HEK293T (cell line): ENCODE data around the gene KRTAP9-8.
"Not testable (repeated sequence)": the region's sequence is repeated elsewhere in the genome, so short reads cannot be mapped to it uniquely, and the experiment has no call there.

Source experiments
- CTCF ChIA-PET: fragments of 350-600 bp; formaldehyde crosslinking; extraction: SDS; loops from one replicate; lab custom pipeline; 2021; ENCODE audit warnings: antibody characterized with exemption, inconsistent platforms; lab: Yijun Ruan, JAX
- POLR2A ChIA-PET: fragments of 350-600 bp; formaldehyde crosslinking; extraction: SDS; loops from one replicate; lab custom pipeline; 2020; ENCODE audit warnings: antibody characterized with exemption, inconsistent platforms; lab: Yijun Ruan, JAX
- DNase-seq: peaks from one replicate; pipeline ENCODE4 v3.0.0; 2012; ENCODE audit warnings: mixed read lengths; ENCODE audit errors: extremely low spot score
- ARNT ChIP-seq: fragments of 450-650 bp; IDR thresholded peaks from 2 replicates; pipeline ENCODE4 v1.6.1; 2017; ENCODE audit warnings: mild to moderate bottlenecking
- BHLHE40 ChIP-seq: fragments of 450-650 bp; IDR thresholded peaks from 2 replicates; pipeline ENCODE4 v1.6.1; 2016; ENCODE audit warnings: mild to moderate bottlenecking, moderate library complexity, borderline replicate concordance
- CTBP1 ChIP-seq: fragments of 450-650 bp; IDR thresholded peaks from 2 replicates; pipeline ENCODE4 v1.6.1; 2016; ENCODE audit warnings: borderline replicate concordance
- ELF4 ChIP-seq: fragments of 450-650 bp; IDR thresholded peaks from 2 replicates; pipeline ENCODE4 v1.6.1; 2017; ENCODE audit warnings: antibody characterized with exemption
- FOXA1 ChIP-seq: fragments of 450-650 bp; IDR thresholded peaks from 2 replicates; pipeline ENCODE4 v1.6.1; 2016; ENCODE audit warnings: mild to moderate bottlenecking
- FOXK2 ChIP-seq: fragments of 450-650 bp; IDR thresholded peaks from 2 replicates; pipeline ENCODE4 v1.6.1; 2016; ENCODE audit warnings: mild to moderate bottlenecking
- FOXM1 ChIP-seq: fragments of 450-650 bp; IDR thresholded peaks from 2 replicates; pipeline ENCODE4 v1.6.1; 2017; ENCODE audit warnings: mild to moderate bottlenecking, borderline replicate concordance
- HDGF ChIP-seq: fragments of 450-650 bp; IDR thresholded peaks from 2 replicates; pipeline ENCODE4 v1.6.1; 2017; ENCODE audit warnings: antibody characterized with exemption, borderline replicate concordance
- L3MBTL2 ChIP-seq: fragments of 450-650 bp; conservative IDR thresholded peaks from 2 replicates; pipeline ENCODE4 v1.6.1; 2016; ENCODE audit warnings: mild to moderate bottlenecking
- LEF1 ChIP-seq: fragments of 450-650 bp; IDR thresholded peaks from 2 replicates; pipeline ENCODE4 v1.6.1; 2017; ENCODE audit warnings: mild to moderate bottlenecking, borderline replicate concordance
- NFRKB ChIP-seq: fragments of 450-650 bp; IDR thresholded peaks from 2 replicates; pipeline ENCODE4 v1.6.1; 2016; ENCODE audit warnings: mild to moderate bottlenecking, moderate library complexity
- PKNOX1 ChIP-seq: fragments of 450-650 bp; IDR thresholded peaks from 2 replicates; pipeline ENCODE4 v1.6.1; 2016
- SP1 ChIP-seq: fragments of 450-650 bp; IDR thresholded peaks from 2 replicates; pipeline ENCODE4 v1.6.1; 2017
- SUZ12 ChIP-seq: fragments of 450-650 bp; IDR thresholded peaks from 2 replicates; pipeline ENCODE4 v1.6.1; 2016; ENCODE audit warnings: mild to moderate bottlenecking
- TARDBP ChIP-seq: fragments of 450-650 bp; IDR thresholded peaks from 2 replicates; pipeline ENCODE4 v1.6.1; 2016
- ZNF384 ChIP-seq: fragments of 450-650 bp; IDR thresholded peaks from 2 replicates; pipeline ENCODE4 v1.6.1; 2016

KRTAP9-8 gene

DNA sequence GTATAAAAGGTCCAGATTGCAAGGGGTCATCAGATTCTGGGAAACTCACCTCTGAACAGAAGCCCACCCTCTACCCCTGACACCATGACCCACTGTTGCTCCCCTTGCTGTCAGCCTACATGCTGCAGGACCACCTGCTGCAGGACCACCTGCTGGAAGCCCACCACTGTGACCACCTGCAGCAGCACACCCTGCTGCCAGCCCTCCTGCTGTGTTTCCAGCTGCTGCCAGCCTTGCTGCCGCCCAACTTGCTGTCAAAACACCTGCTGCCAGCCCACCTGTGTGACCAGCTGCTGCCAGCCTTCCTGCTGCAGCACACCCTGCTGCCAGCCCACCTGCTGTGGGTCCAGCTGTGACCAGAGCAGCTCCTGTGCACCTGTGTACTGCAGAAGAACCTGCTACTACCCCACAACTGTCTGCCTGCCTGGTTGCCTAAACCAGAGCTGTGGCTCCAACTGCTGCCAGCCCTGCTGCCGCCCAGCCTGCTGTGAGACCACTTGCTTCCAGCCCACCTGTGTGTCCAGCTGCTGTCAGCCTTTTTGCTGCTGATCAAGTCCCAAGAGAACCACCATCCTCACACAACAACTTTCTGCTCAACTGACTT lies 11.9 kb downstream of the KRTAP9-8 start, which contains the start of gene KRTAP9-4:
Gene KRTAP9-4 (plus strand): TSS at position 51 of the 604 bp plus-strand sequence. CDS start 34 bp downstream, at position 85.
- CTCF ChIA-PET, DNase-seq, POLR2A ChIA-PET: not testable (repeated sequence)

GRCh38 chr17:41251261-41251660 lies 13.5 kb downstream of the KRTAP9-8 start:
- no peak for DNase-seq
- CTCF ChIA-PET: no interaction called here
- no peak for TF ChIP-seq TARDBP
- no peak for TF ChIP-seq LEF1
- TF ChIP-seq BHLHE40: no peak
- no peak for TF ChIP-seq NFRKB
- POLR2A ChIA-PET: no interaction called here

GRCh38 chr17:41254861-41255260 lies 17.1 kb downstream of the KRTAP9-8 start:
- POLR2A ChIA-PET: no interaction called here
- CTCF ChIA-PET: no interaction called here
- DNase-seq: no peak
- TF ChIP-seq SP1: no peak
- no peak for TF ChIP-seq FOXM1
- TF ChIP-seq L3MBTL2: no peak
- TF ChIP-seq ZNF384: no peak
- TF ChIP-seq CTBP1: no peak
- TF ChIP-seq ARNT: no peak
- no peak for TF ChIP-seq NFRKB
- no peak for TF ChIP-seq FOXK2
- no peak for TF ChIP-seq SUZ12
- no peak for TF ChIP-seq BHLHE40
- no peak for TF ChIP-seq FOXA1
- no peak for TF ChIP-seq PKNOX1
- no peak for TF ChIP-seq HDGF
- TF ChIP-seq LEF1: no peak
- TF ChIP-seq TARDBP: no peak
- no peak for TF ChIP-seq ELF4

DNA sequence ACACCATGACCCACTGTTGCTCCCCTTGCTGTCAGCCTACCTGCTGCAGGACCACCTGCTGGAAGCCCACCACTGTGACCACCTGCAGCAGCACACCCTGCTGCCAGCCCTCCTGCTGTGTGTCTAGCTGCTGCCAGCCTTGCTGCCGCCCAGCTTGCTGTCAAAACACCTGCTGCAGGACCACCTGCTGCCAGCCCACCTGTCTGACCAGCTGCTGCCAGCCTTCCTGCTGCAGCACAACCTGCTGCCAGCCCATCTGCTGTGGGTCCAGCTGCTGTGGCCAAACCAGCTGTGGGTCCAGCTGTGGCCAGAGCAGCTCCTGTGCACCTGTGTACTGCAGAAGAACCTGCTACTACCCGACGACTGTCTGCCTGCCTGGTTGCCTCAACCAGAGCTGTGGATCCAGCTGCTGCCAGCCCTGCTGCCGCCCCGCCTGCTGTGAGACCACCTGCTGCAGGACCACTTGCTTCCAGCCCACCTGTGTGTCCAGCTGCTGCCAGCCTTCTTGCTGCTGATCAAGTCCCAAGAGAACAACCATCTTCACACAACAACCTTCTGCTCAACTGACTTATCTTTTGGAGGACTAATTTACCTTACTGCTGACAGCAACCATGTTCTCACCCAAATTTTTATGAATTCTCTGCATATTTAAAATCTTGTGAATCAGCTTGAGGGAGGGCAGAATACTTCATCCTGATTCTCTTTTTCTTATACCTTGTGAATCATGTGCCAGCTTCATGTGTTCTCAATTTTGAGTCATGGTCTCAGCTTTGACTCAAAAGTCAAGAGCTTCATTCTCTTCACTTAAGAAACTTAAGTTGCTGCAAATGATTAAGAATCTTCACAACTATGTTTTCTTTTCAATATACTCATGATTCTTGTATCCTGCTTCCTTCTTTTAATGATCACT lies 17.8 kb downstream of the KRTAP9-8 start, which contains the start of gene KRTAP9-9:
Gene KRTAP9-9 (plus strand): TSS at position 4 of the 910 bp plus-strand sequence.
- POLR2A ChIA-PET: not testable (repeated sequence)

GRCh38 chr17:41256291-41256685 lies 18.5 kb downstream of the KRTAP9-8 start:
- no peak for DNase-seq
- ChIA-PET POLR2A (no interaction called here), CTCF (no interaction called here)
- TF ChIP-seq PKNOX1 (no peak), HDGF (no peak), FOXA1 (no peak)

More for the DNA sequence above, 17.8 kb downstream of the KRTAP9-8 start, which contains the start of gene KRTAP9-9:
- CTCF ChIA-PET, DNase-seq: not testable (repeated sequence)

DNA sequence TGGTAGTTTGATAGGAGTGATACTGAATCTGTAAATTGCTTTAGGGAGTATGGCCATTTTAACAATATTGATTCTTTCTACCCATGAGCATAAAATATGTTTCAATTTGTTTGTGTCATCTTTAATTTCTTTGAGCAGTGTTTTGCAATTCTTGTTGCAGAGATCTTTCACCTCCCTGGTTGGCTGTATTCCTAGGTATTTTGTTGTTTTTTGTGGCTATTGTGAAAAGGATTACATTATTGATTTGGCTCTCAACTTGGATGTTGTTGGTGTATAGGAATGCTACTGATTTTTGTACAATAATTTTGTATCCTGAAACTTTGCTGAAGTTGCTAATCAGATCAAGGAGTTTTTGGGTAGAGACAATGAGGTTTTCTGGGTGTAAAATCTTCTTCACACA lies 20.6 kb downstream of the KRTAP9-8 start:
- no peak for TF ChIP-seq ARNT
- TF ChIP-seq CTBP1: no peak
- no peak for TF ChIP-seq NFRKB
- TF ChIP-seq ZNF384: no peak
- TF ChIP-seq PKNOX1: no peak
- no peak for TF ChIP-seq FOXA1
- no peak for TF ChIP-seq BHLHE40
- no peak for TF ChIP-seq LEF1
- TF ChIP-seq ELF4: no peak
- TF ChIP-seq SP1: no peak
- no peak for TF ChIP-seq FOXK2
- no peak for TF ChIP-seq SUZ12
- no peak for TF ChIP-seq FOXM1
- TF ChIP-seq L3MBTL2: no peak
- no peak for TF ChIP-seq HDGF
- no peak for TF ChIP-seq TARDBP
- DNase-seq: no peak
- CTCF ChIA-PET: no interaction called here
- POLR2A ChIA-PET: no interaction called here

- CTCF ChIA-PET: no interaction called here
- DNase-seq: no peak
- POLR2A ChIA-PET: no interaction called here
Measured at GRCh38 chr17:41263212-41263611, 25.4 kb downstream of the KRTAP9-8 start.

More at GRCh38 chr17:41263212-41263611, 25.4 kb downstream of the KRTAP9-8 start:
- TF ChIP-seq SP1 (no peak), PKNOX1 (no peak), ELF4 (no peak), ZNF384 (no peak), HDGF (no peak), SUZ12 (no peak), TARDBP (no peak), FOXM1 (no peak), LEF1 (no peak), L3MBTL2 (no peak), BHLHE40 (no peak), FOXK2 (no peak), ARNT (no peak), CTBP1 (no peak), FOXA1 (no peak), NFRKB (no peak)
